Activated B cell treated with CpG ODN at 0.5 μM for 24 hours (primary cell): ENCODE measurements around the gene GNB1. TPM values are rescaled to one million over a fixed set of nuclear protein-coding genes. Genes with fewer than 3 reads are reported as not detected.

Experiments used
- ATAC-seq: fragments of 200-7000 bp; cut with Tn5 transposase; one replicate; pipeline ENCODE4 v1.10.0; 2021; ENCODE audit warnings: low read depth, mild to moderate bottlenecking, moderate library complexity
- CTCF ChIA-PET: fragments of 350-600 bp; sonication (Branson Sonifier 250); formaldehyde crosslinking; loops from one replicate; lab custom pipeline; 2021; ENCODE audit warnings: antibody characterized with exemption; lab: Charles Lee
- POLR2A ChIA-PET: fragments of 350-600 bp; sonication (Branson Sonifier 250); formaldehyde crosslinking; loops from one replicate; lab custom pipeline; 2021; ENCODE audit warnings: antibody characterized with exemption; lab: Charles Lee
- DNase-seq: peaks from one replicate; pipeline ENCODE4 v3.0.0; 2022
- H3K27ac Mint-ChIP-seq: one replicate; pipeline ENCODE4 v1.8.0; 2020; ENCODE audit warnings: mixed read lengths
- H3K27me3 Mint-ChIP-seq: one replicate; pipeline ENCODE4 v1.8.0; 2021; ENCODE audit warnings: mixed read lengths
- H3K36me3 Mint-ChIP-seq: one replicate; pipeline ENCODE4 v1.8.0; 2021; ENCODE audit warnings: low read depth, mixed read lengths
- H3K4me1 Mint-ChIP-seq: one replicate; pipeline ENCODE4 v1.8.0; 2021; ENCODE audit warnings: mixed read lengths
- H3K4me3 Mint-ChIP-seq: one replicate; pipeline ENCODE4 v1.8.0; 2020; ENCODE audit warnings: mild to moderate bottlenecking, mixed read lengths
- H3K9me3 Mint-ChIP-seq: one replicate; pipeline ENCODE4 v1.8.0; 2020; ENCODE audit warnings: mixed read lengths
- CTCF ChIP-seq: fragments of 200-600 bp; IDR thresholded peaks from one replicate; pipeline ENCODE4 v1.8.0; 2022; ENCODE audit warnings: antibody characterized with exemption, mild to moderate bottlenecking
- intact Hi-C: fragments of 100-400 bp; cut with micrococcal nuclease; formaldehyde crosslinking; loops from one replicate; pipeline ENCODE4 v1.15.1; 2024
- total RNA-seq: library from RNA; stranded (reverse); gene quantifications from 2 replicates; pipeline ENCODE4 v1.2.3, GENCODE V29; 2022

Gene GNB1
- total RNA-seq, 1 donor from 2014 or later, result 302 TPM

- Mint-ChIP-seq H3K36me3 (no peaks in the 10 kb centered on the region), H3K27ac (no peak overlapping the region), H3K9me3 (no peaks in the 10 kb centered on the region), H3K27me3 (no peaks in the 10 kb centered on the region), H3K4me1 (peaks cover 20% of the 10 kb centered on the region), H3K4me3 (no peak overlapping the region)
- ChIA-PET CTCF (interaction anchor here (1.2 kb wide), 1 partner anchor 122 kb away, joined by 4 read pairs; no protein-coding TSS in a partner anchor), POLR2A (interaction anchor here (0.6 to 2.3 kb wide), 2 partner anchors 78 to 121 kb away, joined by 6 to 12 read pairs; no protein-coding TSS in a partner anchor)
- ATAC-seq, result no peak
- intact Hi-C loops, result loop anchor here (10.0 kb wide), 2 partner anchors 246 to 496 kb away; partner anchors contain the start of genes CDK11B and MRPL20
- no peak for TF ChIP-seq CTCF
- no peak for DNase-seq
These were observed 10.2 kb upstream of the GNB1 start for GRCh38 chr1:1900883-1901640.

GRCh38 chr1:1899967-1900327 lies 9.1 kb upstream of the GNB1 start:
- Mint-ChIP-seq H3K36me3 (no peaks in the 10 kb centered on the region), H3K27me3 (no peaks in the 10 kb centered on the region), H3K4me3 (no peak overlapping the region), H3K9me3 (no peaks in the 10 kb centered on the region), H3K4me1 (peaks cover 29% of the 10 kb centered on the region), H3K27ac (no peak overlapping the region)
- DNase-seq, result no peak
- intact Hi-C loops, result loop anchor here (10.0 kb wide), 3 partner anchors 245 to 595 kb away; partner anchors contain the start of genes ACAP3, CDK11B, MRPL20 and PUSL1
- POLR2A ChIA-PET, result interaction anchor here (0.6 to 2.3 kb wide), 4 partner anchors 9 to 120 kb away, joined by 3 to 18 read pairs (median 6); no protein-coding TSS in a partner anchor
- TF ChIP-seq CTCF, result no peak
- ATAC-seq, result no peak
- CTCF ChIA-PET, result interaction anchor here (0.9 to 3.1 kb wide), 3 partner anchors 9 to 73 kb away, joined by 3 to 11 read pairs (median 3); no protein-coding TSS in a partner anchor

GRCh38 chr1:1899266-1899966 lies 8.5 kb upstream of the GNB1 start:
- peak; percentile 46 for ATAC-seq
- ChIA-PET CTCF (interaction anchor here (0.9 to 3.1 kb wide), 4 partner anchors 10 to 119 kb away, joined by 3 to 11 read pairs (median 4); no protein-coding TSS in a partner anchor), POLR2A (interaction anchor here (0.6 to 2.3 kb wide), 4 partner anchors 9 to 119 kb away, joined by 3 to 18 read pairs (median 6); no protein-coding TSS in a partner anchor)
- intact Hi-C loops, result loop anchor here (10.0 kb wide), 1 partner anchor 595 kb away; the partner anchor contains the start of genes ACAP3 and PUSL1
- H3K27ac Mint-ChIP-seq, result no peak overlapping the region
- TF ChIP-seq CTCF, result no peak
- no peaks in the 10 kb centered on the region for H3K36me3 Mint-ChIP-seq
- H3K9me3 Mint-ChIP-seq, result no peaks in the 10 kb centered on the region
- peak overlapping the region; percentile 59 for H3K4me3 Mint-ChIP-seq
- H3K4me1 Mint-ChIP-seq, result peaks cover 35% of the 10 kb centered on the region
- H3K27me3 Mint-ChIP-seq, result no peaks in the 10 kb centered on the region
- DNase-seq, result no peak

- no peaks in the 10 kb centered on the region for H3K27me3 Mint-ChIP-seq
- CTCF ChIA-PET, result interaction anchor here (1.1 to 3.1 kb wide), 3 partner anchors 8 to 118 kb away, joined by 4 to 11 read pairs (median 7); no protein-coding TSS in a partner anchor
- intact Hi-C loops, result loop anchor here (10.0 kb wide), 1 partner anchor 594 kb away; the partner anchor contains the start of genes ACAP3 and PUSL1
- no peaks in the 10 kb centered on the region for H3K9me3 Mint-ChIP-seq
- DNase-seq (no peak), ATAC-seq (no peak)
- POLR2A ChIA-PET, result interaction anchor here (0.6 to 2.2 kb wide), 5 partner anchors 10 to 119 kb away, joined by 3 to 18 read pairs (median 4); no protein-coding TSS in a partner anchor
- H3K4me3 Mint-ChIP-seq, result no peak overlapping the region
- peaks cover 39% of the 10 kb centered on the region for H3K4me1 Mint-ChIP-seq
- no peaks in the 10 kb centered on the region for H3K36me3 Mint-ChIP-seq
- no peak overlapping the region for H3K27ac Mint-ChIP-seq
- no peak for TF ChIP-seq CTCF
These were observed 7.5 kb upstream of the GNB1 start for GRCh38 chr1:1898246-1898933.
